A673 (cell line): ENCODE measurements around the gene ANAPC2.

Experiments used
- EZH2 ChIP-seq: fragments of 200-600 bp; sonication (generic); IDR thresholded peaks from 2 replicates; pipeline ENCODE4 v1.6.1; 2017; ENCODE audit warnings: borderline replicate concordance, low read depth, mild to moderate bottlenecking, mixed read lengths, antibody characterized with exemption, low read length; ENCODE audit not compliant: poor library complexity, severe bottlenecking
- TF ChIP-seq, protein P1 (sequence below): fragments of 300-800, 200-600 bp; sonication (generic); conservative IDR thresholded peaks from 2 replicates; pipeline ENCODE4 v1.5.1; 2017; ENCODE audit warnings: low read depth, mild to moderate bottlenecking, antibody characterized with exemption, low read length, moderate library complexity, mixed read lengths

DNA sequence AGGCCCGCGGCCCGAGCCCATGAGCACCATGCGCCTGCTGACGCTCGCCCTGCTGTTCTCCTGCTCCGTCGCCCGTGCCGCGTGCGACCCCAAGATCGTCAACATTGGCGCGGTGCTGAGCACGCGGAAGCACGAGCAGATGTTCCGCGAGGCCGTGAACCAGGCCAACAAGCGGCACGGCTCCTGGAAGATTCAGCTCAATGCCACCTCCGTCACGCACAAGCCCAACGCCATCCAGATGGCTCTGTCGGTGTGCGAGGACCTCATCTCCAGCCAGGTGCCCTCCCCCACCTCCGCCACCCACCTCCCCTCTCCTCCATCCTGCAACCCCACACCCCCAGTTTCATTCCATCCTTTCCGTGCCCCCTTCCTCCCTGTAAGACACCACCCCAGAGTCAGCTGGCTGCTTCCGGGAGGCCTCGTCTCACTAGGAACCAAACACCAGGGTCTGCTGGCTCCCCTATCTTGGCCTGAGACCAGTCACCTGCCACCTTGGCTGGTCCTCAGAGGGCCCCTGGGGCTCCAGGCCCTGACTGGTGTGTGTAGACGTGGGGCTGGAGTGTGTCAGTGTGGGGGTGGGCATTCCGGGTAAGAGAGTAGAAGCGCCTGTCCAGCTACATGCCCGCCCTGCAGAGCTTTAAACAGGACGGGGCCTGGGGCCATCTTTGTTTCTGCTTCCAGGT is 48.8 kb downstream of the ANAPC2 start:
- TF ChIP-seq, protein P1, sequence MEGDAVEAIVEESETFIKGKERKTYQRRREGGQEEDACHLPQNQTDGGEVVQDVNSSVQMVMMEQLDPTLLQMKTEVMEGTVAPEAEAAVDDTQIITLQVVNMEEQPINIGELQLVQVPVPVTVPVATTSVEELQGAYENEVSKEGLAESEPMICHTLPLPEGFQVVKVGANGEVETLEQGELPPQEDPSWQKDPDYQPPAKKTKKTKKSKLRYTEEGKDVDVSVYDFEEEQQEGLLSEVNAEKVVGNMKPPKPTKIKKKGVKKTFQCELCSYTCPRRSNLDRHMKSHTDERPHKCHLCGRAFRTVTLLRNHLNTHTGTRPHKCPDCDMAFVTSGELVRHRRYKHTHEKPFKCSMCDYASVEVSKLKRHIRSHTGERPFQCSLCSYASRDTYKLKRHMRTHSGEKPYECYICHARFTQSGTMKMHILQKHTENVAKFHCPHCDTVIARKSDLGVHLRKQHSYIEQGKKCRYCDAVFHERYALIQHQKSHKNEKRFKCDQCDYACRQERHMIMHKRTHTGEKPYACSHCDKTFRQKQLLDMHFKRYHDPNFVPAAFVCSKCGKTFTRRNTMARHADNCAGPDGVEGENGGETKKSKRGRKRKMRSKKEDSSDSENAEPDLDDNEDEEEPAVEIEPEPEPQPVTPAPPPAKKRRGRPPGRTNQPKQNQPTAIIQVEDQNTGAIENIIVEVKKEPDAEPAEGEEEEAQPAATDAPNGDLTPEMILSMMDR, result no peak
- TF ChIP-seq EZH2, result no peak
